GM18861 (cell line): ENCODE measurements around the gene PML.
"Not testable (repeated sequence)": the region's sequence is repeated elsewhere in the genome, so short reads cannot be mapped to it uniquely, and the experiment has no call there.

Source experiments
- ATAC-seq: cut with Tn5 transposase; IDR thresholded peaks from one replicate; pipeline ENCODE4 v1.9.1; 2021; ENCODE audit not compliant: unreplicated experiment

Gene PML

DNA sequence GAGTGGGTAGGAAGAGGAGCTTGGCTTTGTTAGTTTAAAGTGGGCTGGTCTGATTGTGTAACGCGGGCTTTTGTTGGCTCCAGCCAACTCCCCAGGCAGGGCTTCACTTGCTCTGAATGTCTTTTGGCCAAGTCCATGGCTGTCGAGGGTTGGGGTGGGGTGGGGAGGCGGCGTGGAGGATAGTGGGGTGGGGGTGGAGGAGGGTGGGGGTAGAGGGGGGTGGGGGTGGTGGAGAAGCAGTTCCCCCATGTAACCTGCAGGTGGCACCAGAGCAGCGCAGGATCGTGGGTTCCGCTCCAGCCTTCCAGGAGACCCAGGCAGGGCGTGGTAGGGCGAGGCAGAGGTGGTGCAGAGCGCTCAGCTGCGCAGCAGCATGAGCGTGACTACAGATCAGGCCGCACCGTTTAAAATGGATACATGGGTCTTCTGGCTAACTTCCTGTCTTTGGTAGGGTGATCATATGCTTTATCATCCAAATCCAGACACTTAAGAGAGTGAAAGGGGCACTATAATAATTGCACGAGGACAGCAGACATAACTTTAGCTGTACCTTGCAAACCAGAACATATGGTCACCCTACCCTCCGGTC is 59.5 kb downstream of the PML start:
- no peak for ATAC-seq

DNA sequence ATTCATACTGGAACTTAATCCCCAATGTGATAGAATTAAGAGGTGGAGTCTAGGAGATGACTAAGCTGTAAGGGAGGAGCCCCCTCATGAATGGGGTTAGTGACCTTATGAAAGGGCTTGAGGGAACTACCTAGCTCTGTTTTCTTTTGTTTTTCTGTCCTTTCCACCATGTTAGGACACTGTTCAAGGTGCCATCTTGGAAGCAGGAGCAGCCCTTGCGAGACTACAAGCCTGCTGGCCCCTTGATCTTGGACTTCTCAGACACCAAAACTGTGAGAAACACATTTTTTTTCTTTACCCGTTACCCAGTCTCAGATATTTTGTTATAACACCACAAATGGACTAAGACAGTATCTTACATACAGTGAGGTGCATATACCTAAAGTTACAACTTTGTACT is 61.3 kb downstream of the PML start:
- ATAC-seq: no peak

DNA sequence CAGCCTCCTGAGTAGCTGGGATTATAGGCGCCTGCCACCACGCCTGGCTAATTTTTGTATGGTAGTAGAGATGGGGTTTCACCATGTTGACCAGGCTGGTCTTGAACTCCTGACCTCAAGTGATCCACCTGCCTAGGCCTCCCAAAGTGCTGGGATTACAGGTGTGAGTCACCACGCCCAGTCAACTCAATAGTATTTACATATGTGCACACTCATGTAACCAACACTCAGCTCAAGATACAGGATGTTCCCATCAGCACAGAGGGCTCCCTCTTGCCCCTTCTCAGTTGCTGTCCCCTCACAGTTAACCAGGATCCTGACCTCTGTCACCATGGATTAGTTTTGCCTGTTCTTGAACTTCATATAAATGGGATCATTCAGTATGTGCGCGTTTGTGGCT is 61.8 kb downstream of the PML start:
- ATAC-seq: not testable (repeated sequence)

DNA sequence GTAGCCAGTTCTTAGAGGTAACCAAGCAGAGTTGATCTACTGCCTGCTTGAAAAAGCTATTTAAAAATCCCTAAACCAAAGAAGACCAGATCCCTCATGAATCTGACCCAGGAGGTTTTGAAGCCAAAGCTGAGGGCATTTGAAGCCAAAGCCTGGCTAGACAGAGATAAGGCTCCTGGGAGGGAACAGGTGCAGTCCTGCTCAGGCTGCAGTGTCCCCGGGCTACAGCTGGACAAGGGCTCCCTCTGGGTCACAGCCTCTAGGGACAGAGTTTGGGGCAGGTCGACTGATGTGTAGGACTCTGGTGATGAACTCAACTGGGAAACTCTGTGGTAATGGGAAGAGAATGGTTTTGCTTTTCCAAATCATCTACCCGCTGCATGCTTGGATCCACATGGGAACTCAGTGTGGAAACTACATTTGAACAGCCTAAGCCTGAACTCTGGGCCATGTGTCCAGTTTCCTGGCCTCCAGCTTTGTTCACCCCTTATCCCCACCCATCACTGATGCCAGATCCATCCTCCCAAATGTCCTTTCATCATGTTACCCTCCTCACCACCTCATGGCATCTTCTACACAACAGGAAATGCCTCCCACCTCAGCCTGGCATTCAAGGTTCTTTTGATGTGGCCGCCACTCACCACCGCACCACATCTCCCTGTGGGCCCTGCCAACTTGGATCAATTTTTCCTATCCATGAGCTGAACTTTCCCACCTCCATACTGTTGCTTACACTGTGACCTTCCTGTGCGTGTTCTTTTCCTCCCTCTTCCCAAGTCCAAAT is 64.7 kb downstream of the PML start:
- ATAC-seq: not testable (repeated sequence)

DNA sequence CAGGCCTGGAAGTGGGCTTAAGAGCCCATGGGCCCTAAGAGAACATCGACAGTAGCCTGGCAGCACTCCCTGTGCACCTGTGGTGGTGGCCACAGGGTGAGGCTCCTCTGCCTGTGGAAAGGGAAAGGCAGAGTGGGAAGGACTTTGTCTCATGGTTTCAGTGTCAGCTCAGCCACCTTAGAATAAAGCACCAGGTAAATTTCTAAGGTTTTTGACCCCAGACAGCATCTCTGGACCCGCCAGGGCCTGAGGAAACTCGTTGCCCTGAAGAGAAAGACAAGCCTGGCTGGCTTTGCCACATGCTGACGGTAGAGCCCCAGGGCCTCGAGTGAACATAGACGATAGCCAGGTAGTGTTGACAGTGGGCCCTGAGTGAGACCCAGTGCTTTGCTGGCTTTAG is 65.7 kb downstream of the PML start:
- no peak for ATAC-seq

DNA sequence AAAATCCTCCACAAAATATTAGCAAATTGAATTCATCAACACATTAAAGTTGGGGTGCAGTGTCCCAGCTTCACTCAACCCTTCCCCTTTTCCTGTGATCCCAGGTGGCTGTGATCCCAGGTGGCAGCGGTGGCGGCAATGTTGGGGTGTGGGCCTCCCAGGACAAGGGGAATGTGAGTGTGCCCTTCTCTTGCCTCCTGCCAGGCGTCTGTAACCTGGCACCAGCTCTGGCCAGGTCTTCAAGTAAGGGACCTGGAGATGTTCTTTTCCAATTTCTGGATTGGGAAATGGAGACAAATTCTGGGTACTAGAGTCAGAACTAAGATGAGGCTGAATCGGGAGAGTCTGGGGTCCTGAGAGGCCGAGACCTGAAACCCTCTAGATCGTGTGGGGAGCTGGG is 67.7 kb downstream of the PML start:
- ATAC-seq: no peak

DNA sequence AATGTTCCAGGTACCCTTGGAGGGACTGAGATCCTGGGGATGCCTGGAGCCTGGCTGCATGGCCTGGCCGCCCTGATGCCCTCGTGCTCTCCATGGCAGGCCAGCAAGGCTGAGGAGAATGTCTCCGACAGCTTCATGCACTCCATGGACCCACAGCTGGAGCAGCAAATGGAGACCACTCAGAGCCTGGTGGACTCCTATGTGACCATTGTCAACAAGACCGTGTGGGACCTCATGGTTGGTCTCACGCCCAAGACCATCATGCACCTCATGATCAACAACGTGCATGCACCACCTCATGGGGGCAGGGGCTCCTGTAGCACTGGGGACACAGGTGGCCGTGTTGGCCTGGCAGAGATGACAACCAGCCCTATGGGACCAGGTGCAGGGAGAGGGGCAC is 68.2 kb downstream of the PML start:
- ATAC-seq: no peak

DNA sequence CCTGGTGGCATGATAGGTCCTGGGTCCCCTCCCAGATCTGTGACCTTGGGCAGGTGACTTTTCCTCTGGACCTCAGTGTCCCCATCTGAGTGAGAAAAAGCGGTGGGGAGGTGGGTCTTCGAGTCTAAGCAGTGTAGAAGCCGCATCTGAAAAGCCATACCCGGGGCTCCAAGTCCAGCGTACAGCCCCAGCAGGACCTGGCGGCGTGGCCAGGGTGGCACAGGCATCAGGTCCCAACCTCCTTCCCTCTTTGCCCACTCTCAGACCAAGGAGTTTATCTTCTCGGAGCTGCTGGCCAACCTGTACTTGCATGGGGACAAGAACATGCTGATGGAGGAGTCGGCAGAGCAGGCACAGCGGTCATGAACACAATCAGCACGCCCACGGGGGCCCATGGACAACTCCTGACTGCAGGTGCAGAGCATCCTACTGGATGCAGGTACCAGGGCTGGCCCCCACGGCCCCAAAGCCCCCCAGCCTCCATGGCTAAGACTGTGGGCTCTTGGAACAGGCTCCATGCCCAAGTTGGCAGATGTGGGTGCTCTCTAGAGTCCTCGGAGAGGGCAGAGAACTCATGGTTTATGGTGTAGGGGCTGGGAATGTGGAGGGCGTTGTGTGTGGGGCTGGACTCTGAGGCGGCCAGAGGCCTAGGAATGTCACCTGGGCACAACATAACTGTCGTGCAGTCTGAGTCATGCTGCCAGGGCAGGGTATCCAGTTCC is 69.1 kb downstream of the PML start:
- ATAC-seq: not testable (repeated sequence)

DNA sequence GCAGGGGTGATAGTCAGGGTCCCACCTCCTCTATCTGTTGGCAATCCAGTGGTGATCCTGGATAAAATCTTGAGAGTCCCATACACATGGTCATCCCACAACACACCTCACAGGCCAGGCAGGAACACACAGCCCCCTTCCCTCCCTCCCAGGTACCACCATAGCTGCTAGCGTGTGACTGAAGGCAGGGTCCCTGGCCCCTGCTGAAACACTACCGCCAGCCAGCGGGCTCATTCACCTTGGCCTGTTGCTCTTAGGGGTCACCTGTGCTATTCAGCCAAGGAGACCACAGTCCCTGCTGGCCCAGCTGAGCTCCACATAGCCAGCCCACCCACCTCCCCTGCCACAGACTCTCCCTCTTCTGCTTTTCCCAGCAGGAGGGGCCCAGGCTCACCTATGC is 69.7 kb downstream of the PML start:
- not testable (repeated sequence) for ATAC-seq

DNA sequence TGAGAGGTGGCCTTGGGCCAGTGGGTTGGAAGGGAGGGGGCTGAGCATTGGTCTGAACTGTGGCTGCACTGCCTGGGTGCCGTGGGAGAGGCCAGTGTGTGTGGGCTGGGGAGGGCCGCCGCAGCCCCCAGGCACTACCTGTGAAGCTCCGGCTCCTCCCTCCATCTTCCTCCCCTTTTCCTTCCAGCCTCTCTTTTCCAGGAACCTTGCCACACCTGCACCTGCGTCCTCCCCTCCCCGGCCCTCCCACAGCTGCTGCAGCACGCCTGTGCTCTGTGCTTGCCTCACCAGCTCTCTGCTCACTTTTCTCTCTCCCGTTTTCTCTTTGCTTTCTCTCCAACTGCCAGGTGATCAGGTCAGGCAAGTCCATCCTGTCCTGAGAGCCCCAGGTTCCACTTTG is 70.3 kb downstream of the PML start:
- ATAC-seq: not testable (repeated sequence)

DNA sequence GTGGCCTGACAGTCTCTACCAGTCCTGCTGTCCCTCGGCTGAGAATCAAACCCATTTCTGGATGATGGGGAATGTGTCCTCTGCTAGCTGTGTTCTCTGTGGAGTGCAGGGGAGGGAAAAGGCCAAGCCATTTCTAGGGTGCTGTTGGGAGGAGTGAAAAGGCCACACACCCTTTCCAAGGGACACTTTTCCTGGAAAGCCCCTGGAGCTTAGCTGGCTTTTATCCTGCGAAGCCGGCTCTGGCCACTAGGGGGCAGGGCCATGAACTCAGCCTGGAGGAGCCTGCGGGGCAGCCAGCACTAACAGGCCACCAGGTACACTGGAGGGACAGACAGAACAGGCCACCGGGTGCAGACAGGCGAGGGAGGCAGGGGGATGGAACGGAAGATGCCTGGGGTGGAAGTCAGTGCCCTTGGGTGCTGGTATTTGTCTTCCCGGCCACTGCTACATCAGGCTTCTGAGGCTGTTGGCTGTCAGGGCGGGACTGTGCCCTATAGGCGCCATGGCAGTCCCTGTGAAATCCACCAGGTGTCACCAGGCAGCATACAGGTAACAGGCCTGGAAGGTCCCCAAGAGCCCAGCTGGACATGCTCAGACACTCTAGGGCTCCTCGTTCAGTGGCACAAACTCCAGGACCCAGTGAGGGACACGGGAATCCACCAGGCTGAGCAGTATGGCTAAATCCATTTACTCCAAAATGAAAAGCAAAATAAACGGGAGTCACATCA is 71.3 kb downstream of the PML start:
- ATAC-seq: not testable (repeated sequence)

DNA sequence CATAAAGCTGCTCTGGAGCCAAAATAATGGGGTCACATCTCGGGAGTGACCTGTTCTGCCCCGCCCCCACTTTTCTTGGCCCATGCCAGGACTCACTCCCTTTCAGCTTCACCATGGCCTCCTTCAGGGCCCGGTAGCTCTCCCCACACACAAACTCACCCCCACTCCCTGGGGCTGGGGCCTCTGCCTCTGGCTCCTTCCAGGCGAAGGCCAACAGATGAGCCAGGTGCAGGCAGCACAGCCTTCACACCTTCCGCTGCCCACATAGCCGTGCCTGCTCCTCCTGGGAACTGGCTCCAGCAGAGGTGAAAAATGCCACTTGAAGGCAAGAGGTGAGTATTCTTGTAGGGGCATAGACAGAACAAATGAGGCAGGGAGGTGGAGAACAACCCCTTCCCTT is 77.1 kb downstream of the PML start:
- ATAC-seq: not testable (repeated sequence)

DNA sequence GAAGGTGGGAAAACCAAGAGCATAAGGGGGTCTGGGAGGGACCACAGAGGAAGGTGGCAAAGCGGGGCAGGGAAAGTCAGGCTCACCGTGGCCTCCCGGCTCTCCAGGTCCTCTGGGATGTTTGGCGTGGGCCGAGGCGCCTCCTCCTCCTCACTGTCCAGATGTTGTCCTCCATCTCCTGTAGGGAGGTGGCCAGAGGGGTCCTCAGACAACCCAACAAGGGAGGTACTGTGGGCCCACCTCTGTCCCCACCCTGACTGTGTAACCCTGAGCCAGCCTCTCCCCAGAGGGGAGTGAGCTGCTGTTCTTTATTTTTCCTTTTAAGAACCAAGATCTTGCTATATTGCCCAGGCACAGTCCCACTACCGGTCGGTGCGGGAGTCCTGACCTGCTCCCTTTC is 77.6 kb downstream of the PML start:
- not testable (repeated sequence) for ATAC-seq

DNA sequence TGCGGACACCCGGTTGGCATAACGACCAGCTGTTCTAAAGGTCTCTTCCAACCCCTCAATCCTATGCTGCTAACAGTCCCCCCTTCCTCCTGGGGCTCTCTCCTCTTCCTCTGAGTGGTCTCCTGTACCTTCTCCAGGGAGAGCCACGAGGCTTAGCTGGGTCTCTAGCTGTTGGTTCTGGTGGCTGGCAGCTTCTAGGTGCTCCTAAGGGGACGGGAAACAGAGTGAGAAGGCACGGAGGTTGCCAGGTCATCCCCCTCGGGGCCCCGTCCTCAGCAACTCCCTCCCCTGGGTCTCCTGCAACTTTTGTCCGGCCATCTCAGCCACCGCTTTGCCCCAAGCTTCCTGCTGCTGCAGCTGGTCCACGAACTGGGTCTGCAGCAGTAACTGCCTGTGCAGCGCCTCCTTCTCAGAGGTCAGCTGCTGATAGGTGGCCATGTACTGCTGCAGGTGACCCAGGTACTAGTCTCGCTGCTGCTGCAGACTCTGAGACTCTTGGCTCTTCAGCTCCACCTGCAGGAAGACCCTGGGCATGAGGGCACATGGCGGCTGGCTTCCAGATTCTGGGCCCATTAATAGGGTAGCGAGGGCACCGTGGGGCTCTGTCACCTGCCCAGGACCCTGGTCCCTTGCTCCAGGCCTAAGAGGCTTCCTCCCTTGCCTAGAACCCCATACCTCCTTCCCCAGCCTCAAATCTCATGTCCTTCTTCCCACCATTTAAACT is 78.3 kb downstream of the PML start:
- ATAC-seq: not testable (repeated sequence)

DNA sequence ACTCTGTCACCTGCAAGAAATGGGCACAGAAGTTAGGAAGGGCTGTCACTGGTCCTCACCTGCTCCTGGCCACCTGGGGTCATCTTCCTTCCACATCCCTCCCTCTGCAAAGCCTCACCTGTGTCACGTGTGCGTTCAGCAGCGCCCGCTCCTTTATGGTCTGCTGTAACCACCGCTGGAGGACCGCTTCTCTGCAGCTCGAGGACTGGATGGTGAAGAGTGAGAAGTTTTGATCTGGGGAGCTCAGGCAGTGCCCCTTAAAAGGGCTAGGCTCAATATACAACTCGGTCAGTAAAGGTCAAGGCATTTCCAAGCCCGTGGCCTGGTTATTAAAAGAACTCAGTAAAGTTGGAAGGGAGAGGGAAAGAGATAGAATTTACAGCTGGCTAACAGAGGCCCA is 81.3 kb downstream of the PML start:
- not testable (repeated sequence) for ATAC-seq

DNA sequence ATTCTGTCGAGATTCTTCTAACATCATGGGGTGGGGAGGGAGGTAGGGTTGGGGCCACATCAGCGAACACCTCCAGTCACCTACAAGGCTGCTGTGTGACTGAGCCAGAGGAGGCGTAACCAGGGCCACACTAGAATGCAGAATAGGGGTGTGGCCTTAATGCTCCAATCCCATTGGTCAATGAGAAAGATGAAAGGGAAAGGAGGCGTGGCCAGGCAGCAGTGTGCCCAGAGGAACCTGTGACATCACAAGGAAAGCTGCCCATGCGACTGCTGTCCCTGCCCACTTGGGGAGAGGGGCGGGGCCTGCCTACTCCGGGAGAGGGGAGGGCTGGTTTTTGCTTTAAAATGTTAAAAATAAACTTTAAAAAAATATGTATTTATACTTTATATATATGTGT is 87.9 kb downstream of the PML start, which contains the start of gene GOLGA6A:
Gene GOLGA6A (minus strand): TSS at position 101 of the 400 bp plus-strand sequence. CDS start 41 bp downstream, at position 60.
- not testable (repeated sequence) for ATAC-seq

DNA sequence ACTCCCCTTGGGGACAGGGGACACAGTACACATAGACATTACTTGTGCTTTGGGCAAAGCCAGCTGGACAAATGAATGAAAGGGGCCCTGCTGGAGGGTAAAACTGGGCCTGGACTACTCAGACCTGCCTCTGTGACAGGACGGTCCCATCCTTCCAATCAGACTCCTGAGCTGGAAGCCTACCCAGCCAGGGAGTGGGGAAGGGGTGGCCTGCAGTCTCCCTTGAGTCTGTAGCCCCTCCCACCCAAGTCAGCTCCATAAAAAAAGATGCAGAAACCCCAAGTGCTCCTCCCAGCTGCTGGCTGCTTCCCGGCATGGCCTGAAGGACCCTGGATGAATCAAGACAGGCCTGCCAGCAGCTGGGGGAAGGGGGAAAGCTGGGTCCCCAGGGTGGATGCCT is 100.1 kb downstream of the PML start:
- not testable (repeated sequence) for ATAC-seq

DNA sequence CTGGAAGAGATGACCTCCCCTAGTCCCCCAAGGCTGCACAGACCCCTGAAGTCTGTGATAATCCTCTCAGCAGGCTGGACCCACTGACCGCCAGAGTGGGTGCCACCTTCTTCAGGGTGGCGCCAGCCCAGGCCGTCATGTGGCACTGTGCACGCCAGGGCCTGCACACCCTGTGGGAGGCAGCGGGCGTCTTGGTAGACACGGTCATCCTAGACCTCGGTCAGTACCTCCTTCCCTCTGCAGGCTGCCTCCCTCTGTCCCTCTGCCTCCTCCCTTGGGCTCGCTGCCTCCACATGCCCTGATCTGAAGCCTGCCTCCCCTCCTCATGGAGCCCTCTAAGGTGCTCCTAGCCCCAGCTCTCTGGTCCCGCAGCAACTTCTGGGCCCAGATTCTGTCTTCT is 101.1 kb downstream of the PML start:
- not testable (repeated sequence) for ATAC-seq

DNA sequence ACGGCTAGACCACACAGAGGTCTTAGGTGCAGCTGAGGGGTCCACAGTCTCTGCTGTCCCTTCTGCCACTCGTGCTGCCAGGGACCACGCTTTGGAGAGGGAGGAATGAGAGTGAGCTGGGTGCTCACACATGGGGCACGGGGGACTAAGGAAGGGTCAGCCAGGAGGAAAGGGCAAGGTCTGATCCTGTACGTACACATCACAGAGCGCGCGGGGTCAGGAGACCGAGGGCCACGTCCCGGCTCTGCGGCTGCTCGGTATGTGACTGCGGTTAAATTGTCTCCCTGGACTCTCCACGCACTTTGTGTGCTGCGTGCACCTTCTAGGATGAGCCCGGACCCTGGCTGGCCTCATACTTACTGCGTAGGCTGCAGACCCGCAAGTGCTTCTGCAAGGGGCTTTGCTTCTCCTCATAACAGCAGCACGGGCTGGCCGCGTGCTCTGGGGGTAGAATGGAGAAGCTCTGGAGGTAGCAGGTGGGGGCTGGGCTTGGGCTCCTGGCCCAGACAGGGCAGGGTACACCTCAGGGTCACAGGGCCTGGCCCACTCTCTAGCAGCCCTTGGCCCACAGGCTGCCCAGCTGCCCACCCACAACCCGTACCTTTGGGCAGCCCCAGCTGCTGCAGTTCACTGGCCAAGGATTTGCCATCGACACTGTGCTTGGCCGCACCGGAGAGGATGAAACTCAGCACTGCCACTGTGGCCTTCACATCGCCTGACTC is 102.4 kb downstream of the PML start:
- not testable (repeated sequence) for ATAC-seq
